HG03280 (cell line): ENCODE measurements around the gene PPA2.
A peak's percentile ranks its signal among the peaks of the same experiment; 100 is the strongest.

Experiments
- ATAC-seq: cut with Tn5 transposase; IDR thresholded peaks from one replicate; pipeline ENCODE4 v1.9.1; 2021; ENCODE audit warnings: mild to moderate bottlenecking, moderate library complexity; ENCODE audit not compliant: unreplicated experiment

PPA2 gene

GRCh38 chr4:105399532-105400161 lies 74.2 kb downstream of the PPA2 start:
- no peak for ATAC-seq

- ATAC-seq, result no peak
Measured at GRCh38 chr4:105392858-105393257, 81.0 kb downstream of the PPA2 start.

- no peak for ATAC-seq
Measured at GRCh38 chr4:105389167-105389566, 84.7 kb downstream of the PPA2 start.

DNA sequence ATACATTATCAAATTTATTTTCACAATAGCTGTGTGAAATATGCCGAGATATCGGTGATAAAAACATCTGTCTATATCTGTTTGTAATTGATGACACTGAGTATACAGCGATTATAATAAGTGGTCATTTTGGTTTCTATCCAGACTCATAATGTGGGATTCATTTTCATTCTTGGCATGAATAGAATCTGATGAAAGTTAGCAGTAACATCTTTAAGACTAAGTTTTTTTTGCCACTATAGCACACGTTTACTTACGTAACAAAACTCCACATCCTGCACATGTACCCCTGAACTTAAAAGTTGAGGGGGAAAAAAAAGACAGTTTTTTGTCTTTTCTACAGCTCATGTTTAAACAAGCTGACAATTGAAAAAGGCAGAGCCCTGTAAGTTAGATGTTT lies 86.4 kb downstream of the PPA2 start:
- ATAC-seq, result no peak

- no peak for ATAC-seq
Measured at GRCh38 chr4:105386012-105386411, 87.8 kb downstream of the PPA2 start.

DNA sequence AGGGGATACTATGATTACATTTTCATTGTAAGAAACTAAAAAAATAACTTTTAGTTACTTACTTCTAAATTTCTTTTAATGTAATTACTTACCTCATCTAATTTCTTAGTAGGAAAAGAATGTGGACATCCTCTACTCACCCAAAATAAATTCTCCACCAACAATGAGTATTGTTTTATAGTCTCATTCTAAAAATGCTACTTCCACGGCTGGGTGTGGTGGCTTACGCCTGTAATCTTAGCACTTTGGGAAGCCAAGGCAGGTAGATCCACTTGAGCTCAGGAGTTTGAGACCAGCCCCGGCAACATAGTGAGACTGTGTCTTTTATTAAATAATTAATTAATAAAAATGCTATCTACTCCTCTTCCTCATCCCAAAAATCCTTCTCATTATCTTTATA lies 99.8 kb downstream of the PPA2 start:
- no peak for ATAC-seq

- no peak for ATAC-seq
Measured at GRCh38 chr4:105373324-105373723, 100.5 kb downstream of the PPA2 start.

- ATAC-seq, result no peak
Measured at GRCh38 chr4:105369988-105370387, 103.9 kb downstream of the PPA2 start.

GRCh38 chr4:105361053-105361452 lies 112.8 kb downstream of the PPA2 start:
- ATAC-seq, result no peak

DNA sequence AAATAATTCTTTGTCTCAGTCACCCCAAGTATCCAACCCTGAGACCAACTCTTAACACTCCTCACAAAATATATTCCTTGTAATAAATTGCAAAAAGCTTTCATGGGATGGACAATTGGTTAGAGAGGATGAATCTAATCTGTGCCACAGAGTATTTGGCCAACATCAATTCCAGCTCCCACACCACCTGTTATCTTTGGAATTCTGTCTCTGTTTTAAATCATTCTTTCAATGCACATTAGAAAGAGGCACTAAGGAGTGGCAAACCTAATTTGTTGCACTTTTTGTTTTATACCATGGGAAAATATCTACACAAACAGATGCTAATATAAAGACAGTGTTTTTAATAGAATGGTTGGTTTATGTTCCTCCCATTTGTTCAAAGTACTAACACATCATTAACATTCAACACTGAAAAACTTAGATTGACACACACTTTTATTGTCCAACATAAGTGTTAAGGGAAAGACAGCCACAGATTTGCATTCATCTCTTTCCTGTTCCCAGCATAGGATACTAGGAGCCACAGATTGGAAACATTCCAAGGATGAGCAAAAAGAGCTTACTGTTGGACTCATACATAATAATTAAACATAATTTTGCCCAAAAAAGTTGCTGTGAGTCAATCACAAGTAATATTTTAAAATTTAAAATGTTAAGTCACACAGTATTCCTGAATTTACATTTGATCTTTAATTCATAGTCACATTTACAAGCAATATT lies 116.4 kb downstream of the PPA2 start:
- no peak for ATAC-seq

GRCh38 chr4:105356194-105356593 lies 117.7 kb downstream of the PPA2 start:
- ATAC-seq, result no peak

DNA sequence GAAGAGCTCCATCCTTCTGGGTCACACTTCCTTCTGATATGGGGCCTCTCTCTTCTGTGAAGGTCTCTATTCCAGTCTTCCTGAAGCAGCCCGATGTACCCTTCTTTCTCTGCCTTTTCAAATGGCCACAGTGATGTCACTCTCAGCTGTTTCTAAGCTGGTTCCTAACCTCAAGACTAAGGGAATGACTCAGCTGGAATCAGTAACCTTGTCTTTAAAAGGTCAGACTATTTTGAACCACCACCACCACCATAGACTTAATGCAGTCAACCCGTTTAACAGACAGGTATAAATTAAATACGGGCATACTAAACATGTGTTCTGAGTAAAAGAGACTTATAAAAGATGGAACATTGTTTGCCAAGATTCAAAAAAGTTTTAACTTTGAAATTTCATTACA lies 121.0 kb downstream of the PPA2 start:
- peak; percentile 75 for ATAC-seq

DNA sequence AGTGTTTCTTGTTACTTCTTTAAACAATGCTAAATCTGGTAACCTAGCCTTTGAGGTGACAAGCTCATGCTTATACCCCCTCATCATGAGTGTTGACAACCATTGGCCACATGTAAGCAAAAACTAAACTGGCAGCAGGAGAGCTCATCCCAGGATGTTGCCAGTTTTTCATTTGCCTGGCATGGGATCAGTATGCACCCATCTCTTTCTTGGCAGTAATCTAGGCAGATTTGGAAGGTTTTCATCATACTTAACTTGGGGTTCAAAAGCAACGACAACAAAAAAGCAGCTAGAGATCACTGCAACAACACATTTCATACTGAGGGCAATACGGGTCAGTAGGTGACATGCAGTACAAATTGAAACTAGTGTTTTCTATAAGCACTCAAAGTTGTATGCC lies 122.0 kb downstream of the PPA2 start:
- ATAC-seq, result no peak

DNA sequence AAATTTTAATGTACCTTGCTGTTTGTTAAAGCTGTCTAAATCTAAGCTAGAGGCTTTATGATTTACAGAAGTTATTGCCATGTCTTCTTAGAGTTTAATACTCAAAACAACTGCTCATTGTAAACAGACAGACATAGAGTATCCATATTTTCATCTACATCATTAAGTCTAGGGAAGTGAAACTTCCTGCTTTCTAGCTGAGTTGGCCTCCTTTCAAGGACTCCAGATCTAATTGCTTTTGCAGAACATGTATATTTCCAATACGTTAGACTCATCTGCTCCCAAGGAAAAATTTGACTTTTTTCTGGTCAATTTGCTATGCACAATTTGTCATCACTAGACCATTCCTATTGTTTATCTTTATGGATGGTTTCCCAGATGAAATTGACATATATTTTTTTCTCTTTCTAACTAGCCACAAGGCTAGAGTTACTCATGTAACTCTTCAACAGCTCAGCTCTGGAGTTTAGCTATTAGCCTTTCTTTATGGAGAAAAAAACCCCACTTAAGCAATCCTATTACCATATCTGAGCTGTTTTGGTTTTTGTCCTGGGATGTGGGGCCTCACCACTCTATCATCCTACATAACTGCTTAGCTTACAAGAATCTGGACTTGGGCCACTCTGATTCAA lies 122.9 kb downstream of the PPA2 start:
- no peak for ATAC-seq

DNA sequence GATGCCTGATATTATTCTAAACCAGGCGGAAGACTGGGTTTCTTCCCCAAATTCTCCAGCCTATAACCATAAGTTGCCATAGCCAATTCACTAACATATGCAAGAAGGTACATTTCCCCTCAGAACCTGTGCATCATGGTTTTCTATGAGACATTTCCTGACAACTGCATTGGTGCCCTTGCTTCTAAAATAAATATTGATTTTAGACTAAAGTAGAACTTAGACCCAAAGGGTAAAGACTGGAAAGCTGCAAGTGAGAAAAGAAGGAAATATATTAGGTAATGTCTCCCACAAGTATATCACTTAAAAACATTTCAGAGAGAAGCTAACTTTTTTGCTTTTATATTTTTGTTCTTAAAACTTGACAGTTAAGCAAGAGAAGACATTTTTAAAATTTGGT lies 125.1 kb downstream of the PPA2 start:
- no peak for ATAC-seq

DNA sequence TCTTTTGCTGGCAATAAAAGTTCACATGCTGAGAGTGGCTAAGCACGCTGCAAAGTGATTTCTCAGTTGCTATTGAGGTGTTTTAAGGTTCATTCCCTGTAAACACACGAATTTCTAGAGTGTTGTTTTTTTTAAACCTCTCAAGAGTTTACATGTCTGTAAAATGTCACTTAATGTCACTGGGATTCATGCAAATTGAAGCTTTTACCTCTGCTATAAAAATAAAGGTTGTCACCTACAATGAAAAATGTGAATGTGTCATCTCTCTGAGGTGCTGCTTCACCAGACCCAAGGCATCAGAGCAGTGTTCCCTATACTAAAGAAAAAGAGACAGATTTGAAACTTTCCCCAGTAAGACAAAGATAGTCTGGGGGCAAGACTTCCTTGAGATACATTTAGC lies 127.0 kb downstream of the PPA2 start:
- ATAC-seq, result no peak

GRCh38 chr4:105345838-105346237 lies 128.0 kb downstream of the PPA2 start:
- no peak for ATAC-seq

- no peak for ATAC-seq
Measured at GRCh38 chr4:105345358-105345757, 128.5 kb downstream of the PPA2 start.

DNA sequence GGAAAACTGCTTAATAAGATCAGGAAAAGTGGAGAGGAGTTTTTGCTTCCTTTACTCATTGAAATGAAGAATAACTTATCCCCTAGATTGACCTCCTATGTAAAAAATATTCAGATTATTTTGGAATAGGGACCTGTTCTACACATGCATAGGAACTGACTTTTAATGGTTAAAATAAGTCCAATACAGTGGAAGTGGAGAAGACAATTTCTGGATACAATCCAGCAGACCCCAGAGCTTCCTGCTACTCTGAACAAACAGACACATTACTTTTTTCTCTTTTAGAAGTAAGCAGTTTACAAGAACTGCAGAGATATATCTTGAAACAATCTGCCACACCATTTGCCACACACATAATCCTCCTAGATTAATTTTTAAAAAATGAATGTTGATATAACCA lies 129.7 kb downstream of the PPA2 start:
- no peak for ATAC-seq

- no peak for ATAC-seq
Measured at GRCh38 chr4:105343146-105343931, 130.5 kb downstream of the PPA2 start.

DNA sequence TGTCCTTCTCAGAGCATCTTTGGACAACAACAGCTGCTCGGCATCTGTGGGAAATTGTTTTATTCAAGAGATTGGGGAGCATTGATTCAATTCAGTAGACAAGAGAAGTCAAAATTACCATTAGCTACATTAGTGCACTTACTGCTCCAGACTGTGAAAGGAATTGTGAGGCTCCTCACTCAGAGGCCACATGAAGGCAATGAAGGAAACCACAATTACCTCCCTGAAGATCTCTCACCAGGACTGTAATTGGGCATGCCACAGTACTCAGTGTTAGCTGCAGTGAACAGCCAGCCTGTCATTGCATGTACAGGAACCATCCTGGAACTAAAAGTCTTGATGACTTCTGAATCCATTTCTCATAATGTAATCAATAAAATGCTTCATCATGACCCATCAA lies 144.8 kb downstream of the PPA2 start:
- ATAC-seq, result no peak

- no peak for ATAC-seq
Measured at GRCh38 chr4:105327956-105328355, 145.9 kb downstream of the PPA2 start.
